ENCODE data around the gene CEP112. TPM values are rescaled to one million over a fixed set of nuclear protein-coding genes. Genes with fewer than 3 reads are reported as not detected.
"Not testable (repeated sequence)": the region's sequence is repeated elsewhere in the genome, so short reads cannot be mapped to it uniquely, and the experiment has no call there.

CEP112 gene
- total and polyA plus RNA-seq, 2 donors, result 12.4 to 36.6 TPM

GRCh38 chr17:65684631-65685030, 507.3 kb downstream of the CEP112 start:
- Histone ChIP-seq H3K4me1 (ENCODE audit: insufficient read depth) (no peaks in the 10 kb centered on the region), H3K27ac (ENCODE audit: low read depth) (no peak overlapping the region), H3K36me3 (ENCODE audit: insufficient read depth) (no peaks in the 10 kb centered on the region), H3K4me3 (ENCODE audit: low read depth, low read length) (no peak overlapping the region)
- no peak for DNase-seq (ENCODE audit: extremely low spot score)
- 85% methylated on average over 4 of the region's 4 CpGs for WGBS

- Histone ChIP-seq H3K4me1 (ENCODE audit: insufficient read depth) (no peaks in the 10 kb centered on the region), H3K27ac (ENCODE audit: low read depth) (no peak overlapping the region), H3K36me3 (ENCODE audit: insufficient read depth) (no peaks in the 10 kb centered on the region), H3K4me3 (ENCODE audit: low read depth, low read length) (no peak overlapping the region)
- DNase-seq (ENCODE audit: extremely low spot score), result no peak
- 82% methylated on average over 7 of the region's 7 CpGs for WGBS
Measured at GRCh38 chr17:65683428-65683827, 508.5 kb downstream of the CEP112 start.

DNA sequence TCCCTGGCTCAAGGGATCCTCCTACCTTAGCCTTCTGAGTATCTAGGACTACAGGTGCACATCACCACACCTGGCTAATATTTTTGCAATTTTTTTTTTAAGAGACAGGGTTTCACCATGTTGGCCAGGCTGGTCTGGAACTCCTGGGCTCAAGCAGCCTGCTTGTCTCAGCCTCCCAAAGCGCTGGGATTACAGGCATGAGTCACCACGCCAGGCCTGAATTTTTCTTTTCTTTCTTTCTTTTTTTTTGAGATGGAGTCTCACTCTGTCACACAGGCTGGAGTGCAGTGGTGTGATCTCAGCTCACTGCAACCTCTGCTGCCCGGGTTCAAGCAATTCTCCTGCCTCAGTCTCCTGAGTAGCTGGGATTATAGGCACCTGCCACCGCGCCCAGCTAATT, 510.2 kb downstream of the CEP112 start:
- not testable (repeated sequence) for DNase-seq (ENCODE audit: extremely low spot score); H3K4me3 ChIP-seq (ENCODE audit: low read depth, low read length); H3K36me3 ChIP-seq (ENCODE audit: insufficient read depth); H3K27ac ChIP-seq (ENCODE audit: low read depth); H3K4me1 ChIP-seq (ENCODE audit: insufficient read depth)
- WGBS, result 74% methylated on average over 5 of the region's 5 CpGs

DNA sequence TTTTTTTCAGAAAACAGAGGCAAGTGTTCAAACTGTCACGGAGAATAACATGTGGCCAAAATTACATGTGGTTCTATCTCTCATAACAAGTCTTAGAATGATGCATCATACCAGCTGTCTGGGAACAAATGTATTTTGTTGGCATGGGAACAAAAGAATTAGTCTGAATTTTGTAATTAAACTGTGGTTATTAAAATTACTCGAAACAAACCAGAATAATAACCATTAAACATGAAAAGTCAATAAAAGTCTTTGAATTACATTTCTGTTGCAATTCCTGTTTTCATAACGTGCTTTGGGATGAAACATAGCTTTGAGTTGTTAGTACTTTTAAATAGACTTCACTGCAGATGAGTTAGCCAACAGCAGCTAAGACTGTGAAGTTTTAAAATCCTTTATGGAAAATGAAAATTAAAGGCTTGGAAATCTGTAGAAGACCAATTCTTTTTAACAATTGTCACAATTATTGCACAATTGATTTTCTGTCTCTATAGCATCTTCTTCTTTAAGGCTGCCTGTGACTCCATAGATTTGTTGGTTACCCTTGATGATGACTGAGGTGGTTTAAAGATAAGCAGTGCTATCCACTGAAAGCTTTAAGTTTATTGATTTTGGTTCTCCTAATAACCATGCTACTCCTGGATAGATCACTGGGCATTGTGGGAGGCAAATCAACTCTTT, 512.6 kb downstream of the CEP112 start:
- H3K4me1 ChIP-seq (ENCODE audit: insufficient read depth), result no peaks in the 10 kb centered on the region
- no peaks in the 10 kb centered on the region for H3K36me3 ChIP-seq (ENCODE audit: insufficient read depth)
- 44% methylated on average over 3 of the region's 3 CpGs for WGBS
- DNase-seq (ENCODE audit: extremely low spot score), result no peak
- H3K27ac ChIP-seq (ENCODE audit: low read depth), result no peak overlapping the region
- no peak overlapping the region for H3K4me3 ChIP-seq (ENCODE audit: low read depth, low read length)

- WGBS, result 28% methylated on average over 9 of the region's 9 CpGs
- no peak for DNase-seq (ENCODE audit: extremely low spot score)
- no peak overlapping the region for H3K27ac ChIP-seq (ENCODE audit: low read depth)
Measured at GRCh38 chr17:65678546-65678945, 513.4 kb downstream of the CEP112 start.

DNA sequence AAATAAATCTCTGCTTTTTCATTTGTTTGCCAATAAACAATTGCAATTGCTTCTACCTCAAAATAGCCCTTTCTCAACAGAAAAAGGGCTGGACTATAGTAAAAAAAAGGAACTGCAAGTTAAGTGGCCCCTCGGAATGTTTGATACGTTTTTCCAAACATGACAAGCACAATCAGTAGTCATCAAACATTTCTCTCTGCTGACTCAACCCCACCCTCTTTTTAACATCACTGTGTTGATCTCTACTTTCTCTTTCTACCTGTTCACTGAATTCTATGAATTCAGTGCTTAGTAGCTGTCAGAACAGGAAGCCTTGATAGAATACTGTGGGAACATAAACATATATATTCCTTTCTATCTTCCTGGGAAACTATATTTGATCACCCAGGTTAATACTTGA, 514.0 kb downstream of the CEP112 start:
- Histone ChIP-seq H3K27ac (ENCODE audit: low read depth) (no peak overlapping the region), H3K4me1 (ENCODE audit: insufficient read depth) (no peaks in the 10 kb centered on the region), H3K36me3 (ENCODE audit: insufficient read depth) (no peaks in the 10 kb centered on the region), H3K4me3 (ENCODE audit: low read depth, low read length) (no peak overlapping the region)
- 67% methylated on average over 2 of the region's 2 CpGs for WGBS
- no peak for DNase-seq (ENCODE audit: extremely low spot score)

More at GRCh38 chr17:65678546-65678945, 513.4 kb downstream of the CEP112 start:
- Histone ChIP-seq H3K4me3 (ENCODE audit: low read depth, low read length) (no peak overlapping the region), H3K36me3 (ENCODE audit: insufficient read depth) (no peaks in the 10 kb centered on the region), H3K4me1 (ENCODE audit: insufficient read depth) (no peaks in the 10 kb centered on the region)

- WGBS, result 94% methylated on average over 1 of the region's 1 CpG
- no peaks in the 10 kb centered on the region for H3K36me3 ChIP-seq (ENCODE audit: insufficient read depth)
- H3K4me3 ChIP-seq (ENCODE audit: low read depth, low read length), result no peak overlapping the region
- no peak overlapping the region for H3K27ac ChIP-seq (ENCODE audit: low read depth)
- no peaks in the 10 kb centered on the region for H3K4me1 ChIP-seq (ENCODE audit: insufficient read depth)
- DNase-seq (ENCODE audit: extremely low spot score), result no peak
Measured at GRCh38 chr17:65674246-65675045, 517.5 kb downstream of the CEP112 start.

- 91% methylated on average over 7 of the region's 7 CpGs for WGBS
- DNase-seq (ENCODE audit: extremely low spot score), result no peak
- no peak overlapping the region for H3K4me3 ChIP-seq (ENCODE audit: low read depth, low read length)
- no peaks in the 10 kb centered on the region for H3K4me1 ChIP-seq (ENCODE audit: insufficient read depth)
- no peaks in the 10 kb centered on the region for H3K36me3 ChIP-seq (ENCODE audit: insufficient read depth)
- H3K27ac ChIP-seq (ENCODE audit: low read depth), result no peak overlapping the region
Measured at GRCh38 chr17:65670667-65671371, 521.1 kb downstream of the CEP112 start.

DNA sequence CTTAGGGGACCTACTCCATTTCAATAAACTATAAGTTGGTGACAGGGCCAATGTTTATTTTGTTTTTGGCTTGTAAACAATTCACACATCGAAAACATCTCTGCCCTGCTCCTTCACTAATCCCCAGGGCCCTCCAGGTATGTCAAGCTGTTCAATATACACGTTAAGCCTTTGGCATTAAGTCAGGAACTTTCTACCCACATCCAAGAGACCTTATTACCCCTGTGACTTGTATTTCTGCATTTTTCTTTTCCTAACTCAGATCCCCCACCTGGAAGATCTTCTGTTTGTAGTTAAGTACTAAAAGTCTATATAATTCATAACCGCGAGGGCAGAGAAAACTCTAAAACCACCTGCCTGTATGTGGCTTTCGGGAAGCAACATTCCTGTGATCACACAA, 523.7 kb downstream of the CEP112 start:
- Histone ChIP-seq H3K4me3 (ENCODE audit: low read depth, low read length) (no peak overlapping the region), H3K27ac (ENCODE audit: low read depth) (no peak overlapping the region), H3K36me3 (ENCODE audit: insufficient read depth) (no peaks in the 10 kb centered on the region), H3K4me1 (ENCODE audit: insufficient read depth) (no peaks in the 10 kb centered on the region)
- 74% methylated on average over 5 of the region's 5 CpGs for WGBS
- DNase-seq (ENCODE audit: extremely low spot score), result no peak

DNA sequence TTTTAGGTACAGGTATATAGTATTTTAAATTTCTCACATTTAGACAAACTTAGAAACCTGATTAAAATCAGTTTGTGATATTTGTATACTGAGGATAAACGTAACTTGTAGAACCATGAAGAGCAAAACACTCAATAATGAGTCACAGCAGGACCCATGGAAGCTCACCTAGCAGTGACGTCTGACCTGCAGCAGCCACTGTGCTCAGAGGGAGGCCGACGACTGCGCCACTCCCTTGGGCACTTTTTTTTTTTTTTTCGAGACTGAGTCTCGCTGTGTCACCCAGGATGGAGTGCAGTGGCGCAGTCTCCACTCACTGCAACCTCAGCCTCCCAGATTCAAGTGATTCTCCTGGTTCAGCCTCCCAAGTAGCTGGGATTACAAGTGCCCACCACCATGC, 524.3 kb downstream of the CEP112 start:
- no peak for DNase-seq (ENCODE audit: extremely low spot score)
- no peaks in the 10 kb centered on the region for H3K36me3 ChIP-seq (ENCODE audit: insufficient read depth)
- 97% methylated on average over 8 of the region's 8 CpGs for WGBS
- H3K4me3 ChIP-seq (ENCODE audit: low read depth, low read length), result no peak overlapping the region
- no peaks in the 10 kb centered on the region for H3K4me1 ChIP-seq (ENCODE audit: insufficient read depth)
- H3K27ac ChIP-seq (ENCODE audit: low read depth), result no peak overlapping the region

GRCh38 chr17:65666876-65667321, 525.0 kb downstream of the CEP112 start:
- H3K27ac ChIP-seq (ENCODE audit: low read depth), result no peak overlapping the region
- no peak overlapping the region for H3K4me3 ChIP-seq (ENCODE audit: low read depth, low read length)
- no peak for DNase-seq (ENCODE audit: extremely low spot score)
- no peaks in the 10 kb centered on the region for H3K36me3 ChIP-seq (ENCODE audit: insufficient read depth)
- H3K4me1 ChIP-seq (ENCODE audit: insufficient read depth), result no peaks in the 10 kb centered on the region
- WGBS, result 70% methylated on average over 1 of the region's 1 CpG

- H3K4me1 ChIP-seq (ENCODE audit: insufficient read depth), result no peaks in the 10 kb centered on the region
- no peak overlapping the region for H3K27ac ChIP-seq (ENCODE audit: low read depth)
- 91% methylated on average over 2 of the region's 2 CpGs for WGBS
- H3K4me3 ChIP-seq (ENCODE audit: low read depth, low read length), result no peak overlapping the region
- DNase-seq (ENCODE audit: extremely low spot score), result no peak
- no peaks in the 10 kb centered on the region for H3K36me3 ChIP-seq (ENCODE audit: insufficient read depth)
Measured at GRCh38 chr17:65665966-65666365, 526.0 kb downstream of the CEP112 start.

DNA sequence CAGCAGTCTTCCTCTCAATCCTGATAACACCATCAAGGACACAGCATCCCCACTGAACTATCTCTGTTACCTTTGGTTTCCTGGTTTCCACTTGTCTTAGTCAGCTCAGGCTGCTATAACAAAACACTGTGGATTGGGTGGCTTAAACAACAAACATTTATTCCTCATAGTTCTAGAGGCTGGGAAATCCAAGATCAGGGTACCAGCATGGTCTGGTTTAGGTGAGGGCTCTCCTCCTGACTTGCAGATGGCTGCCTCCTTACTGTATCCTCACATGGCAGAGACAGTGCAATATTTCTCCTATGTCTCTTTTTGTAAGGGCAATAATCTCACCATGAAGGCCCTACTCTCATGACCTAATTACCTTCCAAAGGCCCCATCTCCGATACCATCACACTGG, 527.2 kb downstream of the CEP112 start:
- no peaks in the 10 kb centered on the region for H3K36me3 ChIP-seq (ENCODE audit: insufficient read depth)
- 98% methylated on average over 1 of the region's 1 CpG for WGBS
- no peak overlapping the region for H3K4me3 ChIP-seq (ENCODE audit: low read depth, low read length)
- no peak for DNase-seq (ENCODE audit: extremely low spot score)
- no peaks in the 10 kb centered on the region for H3K4me1 ChIP-seq (ENCODE audit: insufficient read depth)
- no peak overlapping the region for H3K27ac ChIP-seq (ENCODE audit: low read depth)

GRCh38 chr17:65664266-65664665, 527.7 kb downstream of the CEP112 start:
- DNase-seq (ENCODE audit: extremely low spot score), result no peak
- Histone ChIP-seq H3K4me3 (ENCODE audit: low read depth, low read length) (no peak overlapping the region), H3K36me3 (ENCODE audit: insufficient read depth) (no peaks in the 10 kb centered on the region), H3K4me1 (ENCODE audit: insufficient read depth) (no peaks in the 10 kb centered on the region), H3K27ac (ENCODE audit: low read depth) (no peak overlapping the region)
- 95% methylated on average over 4 of the region's 4 CpGs for WGBS
